Testis (tissue), 3 donors: Measurements from ENCODE around the gene GRK5. TPM values are rescaled to one million over a fixed set of nuclear protein-coding genes. Genes with fewer than 3 reads are reported as not detected.
"Not testable (repeated sequence)": the region's sequence is repeated elsewhere in the genome, so short reads cannot be mapped to it uniquely, and the experiment has no call there.

Experiments
- DNase-seq: peaks from one replicate; pipeline ENCODE4 v3.0.0-alpha.2; 2019
- H3K27ac ChIP-seq, 2 donors: fragments of 200-600 bp; sonication (generic); one replicate each; pipeline ENCODE4 v1.5.1; 2019
- H3K27me3 ChIP-seq: fragments of 200-600 bp; sonication (generic); one replicate; pipeline ENCODE4 v1.5.1; 2019
- H3K36me3 ChIP-seq: fragments of 200-600 bp; sonication (generic); one replicate; pipeline ENCODE4 v1.5.1; 2017; ENCODE audit warnings: low read depth; ENCODE audit errors: missing control alignments
- H3K4me1 ChIP-seq: fragments of 200-600 bp; sonication (generic); one replicate; pipeline ENCODE4 v1.5.1; 2019
- H3K4me3 ChIP-seq, 2 donors: fragments of 200-600 bp; sonication (generic); one replicate each; pipeline ENCODE4 v1.5.1; 2017 to 2019
- H3K9me3 ChIP-seq: fragments of 200-600 bp; sonication (generic); one replicate; pipeline ENCODE4 v1.5.1; 2017
- POLR2A ChIP-seq: fragments of 450-650 bp; IDR thresholded peaks from one replicate; pipeline ENCODE4 v1.6.1; 2017; ENCODE audit warnings: antibody characterized with exemption, mild to moderate bottlenecking, moderate library complexity
- WGBS, 2 donors: methylation state at CpG; one replicate each; pipeline ENCODE4 v1.1.5; 2018; 5-methylcytosine and 5-hydroxymethylcytosine counted together
- intact Hi-C: fragments of 100-400 bp; cut with DNase I; formaldehyde crosslinking; loops from one replicate; pipeline ENCODE4 v1.15.1; 2023; ENCODE audit warnings: low total_unique reads
- polyA plus RNA-seq: library from polyadenylated mRNA; stranded (reverse); fragments of 350-450 nt; fragmentation: Illumina TruSeq; extraction: RNeasy Lipid Tissue Mini Kit (QIAGEN cat#74804); gene quantifications from one replicate; pipeline ENCODE4 v1.2.3, GENCODE V29; 2014; ENCODE audit warnings: low read depth, low replicate concordance; ENCODE audit not compliant: insufficient read depth
- total RNA-seq, 2 donors: library from RNA; depleted of rRNA; stranded (reverse); fragments of >200 nt; gene quantifications; one replicate each; pipeline ENCODE4 v1.2.3, GENCODE V29; 2016
- TF ChIP-seq, protein P1 (sequence below), 3 experiments: fragments of 450-650 bp in 2 of 3; fragments of 200-600 bp in 1 of 3; sonication (generic) in 1 of 3; IDR thresholded peaks; one replicate each; pipeline ENCODE4 v1.5.1; 2016 to 2019; ENCODE audit warnings: antibody characterized with exemption in 3 of 3, mild to moderate bottlenecking in 2 of 3, moderate library complexity in 1 of 3

GRK5 gene
- total and polyA plus RNA-seq, 3 donors from 2014 or later, result 4.5 to 10.3 (median 5.5) TPM

DNA sequence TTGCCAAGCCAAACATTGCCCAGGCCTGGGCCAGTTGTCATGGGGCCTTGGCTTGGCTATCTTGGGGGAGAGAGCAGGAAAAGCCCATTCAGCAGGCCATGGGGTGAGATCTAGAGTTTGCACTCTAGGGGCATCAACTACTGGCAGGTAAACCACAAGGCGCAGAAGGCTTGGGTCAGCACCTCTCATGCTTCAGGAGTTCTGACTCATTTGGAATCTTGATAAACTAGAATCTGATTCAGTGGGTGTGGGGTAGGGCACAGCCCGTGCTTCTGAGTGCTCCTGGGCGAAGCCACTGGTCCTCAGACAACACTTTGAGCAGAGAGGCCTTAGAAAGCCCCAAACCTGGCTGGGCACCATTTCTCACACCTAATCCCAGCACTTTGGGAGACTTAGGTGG, 254.0 kb downstream of the GRK5 start:
- no peak for DNase-seq
- Histone ChIP-seq H3K27me3 (no peaks in the 10 kb centered on the region), H3K9me3 (no peaks in the 10 kb centered on the region), H3K4me1 (no peaks in the 10 kb centered on the region), H3K27ac (no peak overlapping the region), H3K36me3 (no peaks in the 10 kb centered on the region), H3K4me3 (no peak overlapping the region)
- intact Hi-C loops, result no loop called here
- no peak for TF ChIP-seq POLR2A
- TF ChIP-seq, protein P1, sequence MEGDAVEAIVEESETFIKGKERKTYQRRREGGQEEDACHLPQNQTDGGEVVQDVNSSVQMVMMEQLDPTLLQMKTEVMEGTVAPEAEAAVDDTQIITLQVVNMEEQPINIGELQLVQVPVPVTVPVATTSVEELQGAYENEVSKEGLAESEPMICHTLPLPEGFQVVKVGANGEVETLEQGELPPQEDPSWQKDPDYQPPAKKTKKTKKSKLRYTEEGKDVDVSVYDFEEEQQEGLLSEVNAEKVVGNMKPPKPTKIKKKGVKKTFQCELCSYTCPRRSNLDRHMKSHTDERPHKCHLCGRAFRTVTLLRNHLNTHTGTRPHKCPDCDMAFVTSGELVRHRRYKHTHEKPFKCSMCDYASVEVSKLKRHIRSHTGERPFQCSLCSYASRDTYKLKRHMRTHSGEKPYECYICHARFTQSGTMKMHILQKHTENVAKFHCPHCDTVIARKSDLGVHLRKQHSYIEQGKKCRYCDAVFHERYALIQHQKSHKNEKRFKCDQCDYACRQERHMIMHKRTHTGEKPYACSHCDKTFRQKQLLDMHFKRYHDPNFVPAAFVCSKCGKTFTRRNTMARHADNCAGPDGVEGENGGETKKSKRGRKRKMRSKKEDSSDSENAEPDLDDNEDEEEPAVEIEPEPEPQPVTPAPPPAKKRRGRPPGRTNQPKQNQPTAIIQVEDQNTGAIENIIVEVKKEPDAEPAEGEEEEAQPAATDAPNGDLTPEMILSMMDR (IDR thresholded peaks at IDR 0.05), result no peak
- WGBS, 2 donors, result 92 to 100% methylated on average over 2 to 3 of the region's 3 CpGs

DNA sequence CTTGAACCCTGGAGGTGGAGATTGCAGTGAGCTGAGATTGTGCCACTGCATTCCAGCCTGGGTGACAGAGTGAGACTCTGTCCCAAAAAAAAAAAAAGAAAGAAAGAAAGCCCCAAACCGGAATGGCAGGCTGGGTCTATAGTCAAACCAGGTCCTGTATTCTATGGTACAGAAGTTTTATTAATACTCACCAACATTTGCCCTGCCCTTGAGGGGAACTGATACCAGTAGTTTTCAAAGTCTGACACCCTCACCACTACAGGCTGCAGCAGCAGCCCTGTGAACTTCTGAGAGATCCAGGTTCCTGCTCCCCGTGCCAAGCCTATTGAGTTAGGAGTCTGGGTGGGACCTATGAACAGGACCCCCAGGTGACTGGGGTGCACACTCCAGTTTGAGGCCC, 254.6 kb downstream of the GRK5 start:
- no peaks in the 10 kb centered on the region for H3K4me1 ChIP-seq
- no peaks in the 10 kb centered on the region for H3K27me3 ChIP-seq
- no peak for DNase-seq
- H3K9me3 ChIP-seq, result no peaks in the 10 kb centered on the region
- no peaks in the 10 kb centered on the region for H3K36me3 ChIP-seq
- 84 to 90% methylated on average over 2 of the region's 2 CpGs for WGBS, 2 donors
- no peak overlapping the region for H3K4me3 ChIP-seq
- no peak for TF ChIP-seq POLR2A
- TF ChIP-seq, protein P1 (IDR thresholded peaks at IDR 0.05), result no peak
- intact Hi-C loops, result no loop called here
- no peak overlapping the region for H3K27ac ChIP-seq

DNA sequence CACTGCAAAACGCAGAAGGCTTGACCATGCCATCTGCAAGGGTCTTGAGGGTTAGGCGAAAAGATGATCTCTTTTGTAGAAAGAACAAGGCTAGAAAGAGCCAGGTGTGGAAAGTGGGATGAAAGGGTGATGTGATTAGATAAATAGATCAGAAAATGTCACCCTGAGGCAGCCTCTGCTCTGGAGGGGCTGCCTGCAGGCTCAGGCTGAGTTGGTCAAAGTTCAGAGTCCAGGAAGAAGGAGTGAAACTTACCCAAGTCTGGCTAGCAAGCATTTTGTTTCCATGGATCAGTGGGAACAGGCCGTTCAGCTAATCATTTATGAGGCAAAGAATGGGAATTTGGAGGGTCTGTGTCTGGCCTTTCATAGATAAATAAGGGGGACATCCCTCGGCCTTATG, 255.4 kb downstream of the GRK5 start:
- Histone ChIP-seq H3K27me3 (no peaks in the 10 kb centered on the region), H3K9me3 (no peaks in the 10 kb centered on the region), H3K4me1 (no peaks in the 10 kb centered on the region), H3K4me3 (no peak overlapping the region), H3K27ac (no peak overlapping the region), H3K36me3 (no peaks in the 10 kb centered on the region)
- 95% methylated on average over 4 of the region's 4 CpGs for WGBS, 2 donors
- no peak for DNase-seq
- intact Hi-C loops, result no loop called here
- TF ChIP-seq, protein P1 (IDR thresholded peaks at IDR 0.05), result no peak
- TF ChIP-seq POLR2A, result no peak

DNA sequence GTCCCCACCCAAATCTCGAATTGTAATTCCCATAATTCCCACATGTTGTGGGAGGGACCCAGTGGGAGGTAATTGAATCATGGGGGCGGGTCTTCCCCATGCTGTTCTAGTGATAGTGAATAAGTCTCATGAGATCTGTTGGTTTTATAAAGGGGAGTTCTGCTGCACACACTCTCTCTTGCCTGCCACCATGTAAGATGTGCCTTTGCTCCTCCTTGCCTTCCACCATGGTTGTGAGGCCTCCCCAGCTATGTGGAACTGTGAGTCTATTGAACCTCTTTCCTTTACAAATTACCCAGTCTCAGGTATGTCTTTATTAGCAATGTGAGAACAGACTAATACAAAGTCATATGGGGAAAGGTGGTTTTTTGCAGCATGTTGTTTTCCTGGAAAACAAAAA, 255.8 kb downstream of the GRK5 start:
- H3K27ac ChIP-seq, DNase-seq, intact Hi-C loops, H3K36me3 ChIP-seq, H3K9me3 ChIP-seq, H3K27me3 ChIP-seq, H3K4me3 ChIP-seq, H3K4me1 ChIP-seq: not testable (repeated sequence)
- 89 to 94% methylated on average over 2 of the region's 2 CpGs for WGBS, 2 donors

DNA sequence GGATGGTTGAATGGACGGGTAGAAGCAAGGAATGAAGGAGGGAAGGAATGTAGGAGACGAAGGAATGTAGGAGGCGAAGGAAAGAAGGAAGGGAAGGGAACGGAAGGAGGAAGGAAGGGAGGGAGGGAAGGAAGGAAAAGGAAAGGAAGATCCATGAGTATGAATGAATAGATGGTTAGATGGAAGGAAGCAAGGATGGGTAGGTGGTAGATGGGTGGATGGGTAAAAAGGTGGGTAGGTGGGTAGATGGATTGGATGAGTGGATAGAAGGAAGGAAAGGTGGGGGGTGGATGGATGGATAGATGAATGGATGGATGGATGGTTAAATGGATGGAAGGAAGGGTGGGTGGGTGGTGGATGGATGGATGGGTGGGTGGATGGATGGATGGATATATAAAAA, 257.7 kb downstream of the GRK5 start:
- H3K36me3 ChIP-seq, result no peaks in the 10 kb centered on the region
- no peaks in the 10 kb centered on the region for H3K27me3 ChIP-seq
- TF ChIP-seq POLR2A, result no peak
- TF ChIP-seq, protein P1 (IDR thresholded peaks at IDR 0.05), result no peak
- no peak overlapping the region for H3K27ac ChIP-seq
- 91% methylated on average over 4 of the region's 4 CpGs for WGBS, 2 donors
- no peak overlapping the region for H3K4me3 ChIP-seq
- H3K4me1 ChIP-seq, result no peaks in the 10 kb centered on the region
- no peak for DNase-seq
- no peaks in the 10 kb centered on the region for H3K9me3 ChIP-seq
- intact Hi-C loops, result no loop called here
